Esophagus squamous epithelium (tissue), 5 donors: ENCODE measurements around the gene XRRA1. TPM values are rescaled to one million over a fixed set of nuclear protein-coding genes. Genes with fewer than 3 reads are reported as not detected.
"Not testable (repeated sequence)": the region's sequence is repeated elsewhere in the genome, so short reads cannot be mapped to it uniquely, and the experiment has no call there.

ENCODE experiments used
- DNase-seq: peaks from one replicate; lab custom pipeline; 2025; lab: John Stamatoyannopoulos, UW
- H3K27ac ChIP-seq, 4 donors: fragments of 200-600 bp; sonication (generic); one replicate each; pipeline ENCODE4 v1.5.1; 2016 to 2019; ENCODE audit warnings: mild to moderate bottlenecking in 1 of 4
- H3K27me3 ChIP-seq, 4 donors: fragments of 200-600 bp; sonication (generic); 1 replicate in 3 of 4; 2 replicates in 1 of 4; pipeline versions ENCODE4 v1.5.1 to v1.6.0; 2017 to 2021; ENCODE audit warnings: antibody characterized with exemption in 1 of 4
- H3K36me3 ChIP-seq, 3 donors: fragments of 200-600 bp; sonication (generic); one replicate each; pipeline ENCODE4 v1.5.1; 2016 to 2019
- H3K4me1 ChIP-seq, 3 donors: fragments of 200-600 bp; sonication (generic); one replicate each; pipeline ENCODE4 v1.5.1; 2017 to 2019
- H3K4me3 ChIP-seq, 4 donors: fragments of 200-600 bp; sonication (generic); 1 replicate in 3 of 4; 2 replicates in 1 of 4; pipeline ENCODE4 v1.5.1; 2016 to 2019; ENCODE audit warnings: mild to moderate bottlenecking in 2 of 4, moderate library complexity in 1 of 4
- H3K9me3 ChIP-seq, 3 donors: fragments of 200-600 bp; sonication (generic); one replicate each; pipeline ENCODE4 v1.5.1; 2016 to 2019
- POLR2A ChIP-seq, 4 donors: fragments of 450-650 bp; IDR thresholded peaks; one replicate each; pipeline ENCODE4 v1.6.1; 2017; ENCODE audit warnings: antibody characterized with exemption in 4 of 4, mild to moderate bottlenecking in 4 of 4, moderate library complexity in 3 of 4
- WGBS, 2 donors: methylation state at CpG; one replicate each; pipeline ENCODE4 v1.1.5; 2018; 5-methylcytosine and 5-hydroxymethylcytosine counted together
- intact Hi-C: fragments of 100-400 bp; cut with DNase I; formaldehyde crosslinking; loops from one replicate; pipeline ENCODE4 v1.15.0; 2022
- total RNA-seq, 4 donors: library from RNA; depleted of rRNA; stranded (reverse); fragments of >200 nt; gene quantifications; one replicate each; pipeline ENCODE4 v1.1.0, GENCODE V29; 2016
- TF ChIP-seq, protein P1 (sequence below), 6 experiments: fragments of 450-650 bp in 4 of 6; fragments of 200-600 bp in 2 of 6; sonication (generic) in 2 of 6; IDR thresholded peaks; one replicate each; pipeline ENCODE4 v1.5.1; 2016 to 2019; ENCODE audit warnings: antibody characterized with exemption in 6 of 6, mild to moderate bottlenecking in 4 of 6, moderate library complexity in 4 of 6
- donor health status: DM: yes; HTN: yes; CAD: no.

XRRA1 gene
- total RNA-seq, 4 donors from 2014 or later: 0.45 to 19.5 (median 9.1) TPM

DNA sequence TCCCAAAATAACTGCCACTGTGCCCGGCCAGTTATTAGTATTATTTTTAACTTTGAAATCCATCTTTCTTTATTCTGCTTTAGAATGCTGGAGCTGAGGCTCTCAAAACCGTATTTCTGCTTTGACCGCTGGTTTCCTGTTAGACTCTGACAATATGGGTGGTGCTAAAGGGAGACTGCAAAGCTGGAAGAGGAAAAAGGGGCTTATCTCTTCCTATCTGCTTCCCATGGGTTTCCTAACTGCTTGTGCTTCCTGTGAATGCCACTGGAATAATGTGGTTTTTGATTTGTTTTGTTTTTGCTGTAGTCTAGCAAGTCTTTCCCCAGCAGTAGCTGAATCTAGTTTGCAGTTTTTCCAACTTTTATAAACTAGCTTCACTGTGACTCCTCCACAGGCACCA, 43.6 kb downstream of the XRRA1 start:
- H3K9me3 ChIP-seq: peaks cover 0 to 21% (median 5%) of the 10 kb centered on the region in 3 donors
- H3K4me1 ChIP-seq: peaks cover 0 to 3% (median 0%) of the 10 kb centered on the region in 3 donors
- no peak overlapping the region for H3K27ac ChIP-seq
- no peaks in the 10 kb centered on the region for H3K27me3 ChIP-seq
- intact Hi-C loops: no loop called here
- no peak for TF ChIP-seq POLR2A (IDR thresholded peaks at IDR 0.05)
- TF ChIP-seq, protein P1, sequence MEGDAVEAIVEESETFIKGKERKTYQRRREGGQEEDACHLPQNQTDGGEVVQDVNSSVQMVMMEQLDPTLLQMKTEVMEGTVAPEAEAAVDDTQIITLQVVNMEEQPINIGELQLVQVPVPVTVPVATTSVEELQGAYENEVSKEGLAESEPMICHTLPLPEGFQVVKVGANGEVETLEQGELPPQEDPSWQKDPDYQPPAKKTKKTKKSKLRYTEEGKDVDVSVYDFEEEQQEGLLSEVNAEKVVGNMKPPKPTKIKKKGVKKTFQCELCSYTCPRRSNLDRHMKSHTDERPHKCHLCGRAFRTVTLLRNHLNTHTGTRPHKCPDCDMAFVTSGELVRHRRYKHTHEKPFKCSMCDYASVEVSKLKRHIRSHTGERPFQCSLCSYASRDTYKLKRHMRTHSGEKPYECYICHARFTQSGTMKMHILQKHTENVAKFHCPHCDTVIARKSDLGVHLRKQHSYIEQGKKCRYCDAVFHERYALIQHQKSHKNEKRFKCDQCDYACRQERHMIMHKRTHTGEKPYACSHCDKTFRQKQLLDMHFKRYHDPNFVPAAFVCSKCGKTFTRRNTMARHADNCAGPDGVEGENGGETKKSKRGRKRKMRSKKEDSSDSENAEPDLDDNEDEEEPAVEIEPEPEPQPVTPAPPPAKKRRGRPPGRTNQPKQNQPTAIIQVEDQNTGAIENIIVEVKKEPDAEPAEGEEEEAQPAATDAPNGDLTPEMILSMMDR (IDR thresholded peaks at IDR 0.05): no peak
- WGBS, 2 donors: 53 to 73% methylated on average over 3 of the region's 3 CpGs
- peaks cover 0 to 80% (median 0%) of the 10 kb centered on the region in 3 donors for H3K36me3 ChIP-seq
- DNase-seq: no peak
- no peak overlapping the region for H3K4me3 ChIP-seq

DNA sequence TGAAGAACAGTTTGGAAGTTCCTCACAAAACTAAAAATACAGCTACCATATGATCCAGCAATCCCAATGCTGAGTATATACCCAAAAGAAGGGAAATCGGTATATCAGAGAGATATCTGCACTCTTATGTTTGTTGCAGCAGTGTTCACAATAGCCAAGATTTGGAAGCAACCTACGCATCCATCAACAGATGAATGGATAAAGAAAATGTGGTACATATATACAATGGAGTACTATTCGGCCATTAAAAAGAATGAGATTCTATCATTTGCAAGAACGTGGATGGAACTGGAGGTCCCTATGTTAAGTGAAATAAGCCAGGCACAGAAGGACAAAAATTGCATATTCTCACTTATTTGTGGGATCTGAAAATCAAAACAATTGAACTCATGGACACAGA, 46.5 kb downstream of the XRRA1 start:
- TF ChIP-seq POLR2A (IDR thresholded peaks at IDR 0.05): no peak
- TF ChIP-seq, protein P1 (IDR thresholded peaks at IDR 0.05): no peak
- H3K4me1 ChIP-seq: no peaks in the 10 kb centered on the region
- H3K27me3 ChIP-seq: no peaks in the 10 kb centered on the region
- no peak overlapping the region for H3K4me3 ChIP-seq
- H3K36me3 ChIP-seq: peaks cover 0 to 55% (median 0%) of the 10 kb centered on the region in 3 donors
- peaks cover 0 to 23% (median 16%) of the 10 kb centered on the region in 3 donors for H3K9me3 ChIP-seq
- DNase-seq: no peak
- WGBS, 2 donors: 95 to 96% methylated on average over 4 of the region's 4 CpGs
- no peak overlapping the region for H3K27ac ChIP-seq
- intact Hi-C loops: no loop called here

DNA sequence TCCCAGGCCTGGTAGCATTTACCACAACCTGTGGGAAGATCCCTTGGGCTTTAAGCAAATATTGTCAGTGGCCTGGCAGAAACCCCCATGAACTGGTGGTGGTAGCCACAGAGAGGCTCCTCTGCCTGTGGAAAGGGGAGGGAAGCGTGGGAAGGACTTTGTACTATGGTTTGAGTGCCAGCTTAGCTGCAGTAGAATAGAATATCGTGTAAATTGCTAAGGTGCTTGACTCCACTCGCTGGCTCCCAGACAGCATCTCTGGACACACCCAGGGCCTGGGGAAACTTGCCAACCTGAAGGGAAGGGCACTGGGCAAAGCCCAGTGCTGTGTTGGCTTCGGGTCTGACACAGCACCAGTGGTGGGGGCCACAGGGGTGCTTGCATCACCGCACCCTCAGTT, 52.6 kb downstream of the XRRA1 start:
- Histone ChIP-seq H3K9me3 (peaks cover 0 to 19% (median 10%) of the 10 kb centered on the region in 3 donors), H3K36me3 (peaks cover 0 to 44% (median 0%) of the 10 kb centered on the region in 3 donors), H3K4me1 (no peaks in the 10 kb centered on the region), H3K27me3 (no peaks in the 10 kb centered on the region), H3K4me3 (no peak overlapping the region), H3K27ac (no peak overlapping the region)
- intact Hi-C loops: no loop called here
- 82 to 96% methylated on average over 3 to 5 of the region's 5 CpGs for WGBS, 2 donors
- no peak for DNase-seq
- TF ChIP-seq, protein P1 (IDR thresholded peaks at IDR 0.05): no peak
- no peak for TF ChIP-seq POLR2A (IDR thresholded peaks at IDR 0.05)

DNA sequence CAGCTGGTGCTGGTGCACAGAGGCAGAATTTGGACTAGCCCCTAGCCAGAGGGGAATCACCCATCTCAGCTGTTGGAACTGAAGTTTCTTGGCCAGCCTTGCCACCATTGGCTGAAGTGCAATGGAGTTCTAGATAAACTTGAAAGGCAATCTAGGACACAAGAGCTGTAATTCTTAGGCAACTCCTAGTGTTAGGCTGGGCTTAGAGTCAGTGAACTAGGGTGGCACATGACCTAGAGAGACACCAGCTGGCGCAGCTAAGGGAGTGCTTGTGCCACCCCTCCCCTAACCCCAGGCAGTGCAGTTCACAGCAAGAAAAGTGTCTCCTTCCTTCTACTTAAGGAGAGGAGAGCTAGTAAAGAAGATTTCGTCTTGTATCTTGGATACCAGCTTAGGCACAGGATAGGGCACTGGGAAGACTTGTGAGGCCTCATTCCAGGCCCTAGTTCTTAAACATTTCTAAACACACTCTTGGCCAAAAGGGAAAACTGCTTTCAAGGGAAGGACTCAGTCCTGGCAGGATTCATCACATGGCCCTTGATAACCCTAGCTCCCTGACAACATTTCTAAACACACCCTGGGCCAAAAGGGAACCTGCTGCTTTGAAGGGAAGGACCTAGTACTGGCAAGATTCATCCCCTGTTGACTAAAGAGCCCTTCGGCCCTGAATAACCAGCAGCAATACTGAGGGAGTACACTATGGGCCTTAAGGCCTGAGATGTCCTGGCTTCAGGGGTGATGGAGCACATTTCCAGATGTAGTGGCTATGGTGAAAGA, 53.4 kb downstream of the XRRA1 start:
- no peak overlapping the region for H3K4me3 ChIP-seq
- H3K4me1 ChIP-seq: no peaks in the 10 kb centered on the region
- H3K36me3 ChIP-seq: peaks cover 0 to 38% (median 0%) of the 10 kb centered on the region in 3 donors
- H3K27me3 ChIP-seq: no peaks in the 10 kb centered on the region
- WGBS, 2 donors: 90 to 97% methylated on average over 3 of the region's 3 CpGs
- intact Hi-C loops: no loop called here
- H3K9me3 ChIP-seq: peaks cover 0 to 15% (median 4%) of the 10 kb centered on the region in 3 donors
- no peak overlapping the region for H3K27ac ChIP-seq
- TF ChIP-seq POLR2A (IDR thresholded peaks at IDR 0.05): no peak
- TF ChIP-seq, protein P1 (IDR thresholded peaks at IDR 0.05): no peak
- DNase-seq: no peak

DNA sequence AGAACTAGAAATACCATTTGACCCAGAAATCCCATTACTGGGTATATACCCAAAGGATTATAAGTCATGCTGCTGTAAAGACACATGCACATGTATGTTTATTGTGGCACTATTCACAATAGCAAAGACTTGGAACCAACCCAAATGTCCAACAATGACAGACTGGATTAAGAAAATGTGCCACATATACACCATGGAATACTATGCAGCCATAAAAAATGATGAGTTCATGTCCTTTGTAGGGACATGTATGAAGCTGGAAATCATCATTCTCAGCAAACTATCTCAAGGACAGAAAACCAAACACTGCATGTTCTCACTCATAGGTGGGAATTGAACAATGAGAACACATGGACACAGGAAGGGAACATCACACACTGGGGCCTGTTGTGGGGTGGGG, 55.9 kb downstream of the XRRA1 start:
- H3K9me3 ChIP-seq, H3K27me3 ChIP-seq, DNase-seq, H3K4me1 ChIP-seq, intact Hi-C loops, H3K27ac ChIP-seq, H3K4me3 ChIP-seq: not testable (repeated sequence)
- H3K36me3 ChIP-seq: peaks cover 0 to 39% (median 0%) of the 10 kb centered on the region in 3 donors
